NCI-H510A (cell line): ENCODE measurements around the gene DBX2.
"Not testable (repeated sequence)": the region's sequence is repeated elsewhere in the genome, so short reads cannot be mapped to it uniquely, and the experiment has no call there.

ENCODE experiments used
- DNase-seq: peaks from one replicate; lab custom pipeline; 2025; lab: John Stamatoyannopoulos, UW

DBX2 gene

GRCh38 chr12:45010059-45010458 lies 40.8 kb downstream of the DBX2 start:
- no peak for DNase-seq

GRCh38 chr12:45008211-45008610 lies 42.7 kb downstream of the DBX2 start:
- no peak for DNase-seq

GRCh38 chr12:44999355-44999754 lies 51.5 kb downstream of the DBX2 start:
- DNase-seq: no peak

- DNase-seq: no peak
These were observed 57.7 kb downstream of the DBX2 start for GRCh38 chr12:44993161-44993560.

DNA sequence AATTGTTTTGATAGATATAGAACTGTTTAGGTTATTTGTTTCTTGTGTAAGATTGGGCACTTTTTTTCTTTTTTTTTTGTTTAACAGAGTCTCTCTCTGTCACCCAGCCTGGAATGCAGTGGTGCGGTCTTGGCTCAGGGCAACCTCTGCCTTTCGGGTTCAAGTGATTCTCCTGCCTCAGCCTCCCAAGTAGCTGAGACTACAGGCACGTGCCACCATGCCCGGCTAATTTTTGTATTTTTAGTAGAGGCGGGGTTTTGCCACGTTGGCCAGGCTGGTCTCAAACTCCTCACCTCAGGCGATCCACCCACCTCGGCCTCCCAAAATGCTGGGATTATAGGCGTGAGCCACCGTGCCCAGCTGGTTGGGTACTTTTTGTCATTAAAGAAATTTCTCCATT lies 66.0 kb downstream of the DBX2 start:
- not testable (repeated sequence) for DNase-seq

DNA sequence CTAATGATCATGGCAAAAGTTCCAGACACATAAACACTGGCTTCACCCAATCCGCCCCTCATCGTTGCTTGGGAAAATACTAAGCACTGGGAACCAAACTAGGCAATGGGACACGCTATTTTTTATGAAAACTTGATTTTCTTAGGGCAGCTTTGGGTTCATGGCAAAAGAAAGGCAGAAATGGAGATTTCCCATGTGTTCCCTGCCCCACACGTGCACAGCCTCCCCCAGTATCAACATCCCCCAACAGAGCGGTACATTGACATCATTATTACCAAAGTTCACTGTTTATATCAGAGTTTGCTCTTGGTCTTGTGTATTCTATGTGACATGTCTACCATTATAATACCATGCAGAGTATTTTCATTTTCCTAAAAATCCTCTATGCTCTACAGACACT lies 71.0 kb downstream of the DBX2 start:
- DNase-seq: no peak

DNA sequence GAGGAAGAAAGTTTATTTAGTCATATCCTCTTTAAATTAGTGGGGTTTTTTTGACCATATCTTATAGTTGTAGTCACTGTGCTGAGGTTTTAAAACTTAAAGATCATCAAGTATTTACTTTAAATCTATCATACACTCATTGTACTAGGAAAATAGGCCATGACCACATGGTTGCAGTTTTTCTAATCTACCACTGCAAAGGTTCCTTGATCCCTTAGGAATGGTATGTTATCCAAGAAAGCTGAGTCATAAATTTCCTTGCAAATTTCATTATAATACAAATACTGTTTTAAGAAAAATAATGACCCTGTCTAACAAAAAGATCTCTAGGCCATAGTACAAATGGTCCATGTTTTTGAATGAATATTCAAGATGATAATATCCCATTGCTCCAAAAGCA lies 74.7 kb downstream of the DBX2 start:
- no peak for DNase-seq

DNA sequence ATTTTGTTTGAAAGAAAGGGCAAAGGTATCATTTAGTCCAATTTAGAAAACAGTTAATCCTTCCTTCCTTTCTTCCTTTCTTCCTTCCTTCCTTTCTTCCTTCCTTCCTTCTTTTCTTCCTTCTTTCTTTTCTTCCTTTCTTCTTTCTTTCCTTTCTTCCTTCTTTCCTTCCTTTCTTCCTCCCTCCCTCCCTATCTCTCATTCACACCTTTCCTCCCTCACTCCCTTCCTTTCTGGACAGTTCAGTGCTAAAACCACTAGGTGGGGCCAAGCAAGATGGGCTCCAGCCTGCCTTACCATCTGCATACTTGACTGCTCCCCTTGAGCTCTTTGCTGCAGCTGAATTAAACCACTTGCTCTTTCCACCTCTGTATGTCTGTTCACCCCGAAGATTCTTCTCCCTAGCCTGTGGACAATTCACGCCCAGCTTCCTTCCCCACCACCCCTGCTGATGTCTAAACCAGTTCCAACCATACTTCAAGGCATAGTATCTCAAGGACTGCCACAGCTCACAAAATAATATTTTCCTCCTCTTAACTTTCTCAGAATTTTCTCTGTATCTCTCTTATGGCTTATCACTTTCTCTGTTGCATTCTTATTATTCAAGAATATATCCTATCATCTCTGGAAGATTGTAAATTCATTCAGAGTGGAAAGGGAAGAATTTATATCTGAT lies 78.0 kb downstream of the DBX2 start:
- no peak for DNase-seq

GRCh38 chr12:44968965-44969364 lies 81.9 kb downstream of the DBX2 start:
- DNase-seq: no peak
